GM23338 (cell line): ENCODE results near the gene SYNE1.
"Not testable (repeated sequence)": the region's sequence is repeated elsewhere in the genome, so short reads cannot be mapped to it uniquely, and the experiment has no call there.

ENCODE experiments used
- CTCF ChIP-seq, 2 experiments: fragments of 200-600 bp in 1 of 2; sonication (generic) in 1 of 2; conservative IDR thresholded peaks; 2 replicates each; pipeline versions ENCODE4 v1.5.1 to v1.6.1; 2016 to 2017; ENCODE audit warnings: antibody characterized with exemption in 2 of 2, low read depth in 2 of 2, mild to moderate bottlenecking in 2 of 2, moderate library complexity in 1 of 2
- EZH2 ChIP-seq: fragments of 200-600 bp; sonication (generic); IDR thresholded peaks from one replicate; pipeline ENCODE4 v1.8.0; 2017; ENCODE audit warnings: antibody characterized with exemption, mild to moderate bottlenecking, low read depth; ENCODE audit not compliant: unreplicated experiment

GRCh38 chr6:152491501-152491900, 145.7 kb downstream of the SYNE1 start:
- not testable (repeated sequence) for TF ChIP-seq CTCF (conservative IDR thresholded peaks at IDR 0.05; ENCODE audit: low read depth in 2 of 2); EZH2
